ENCODE data around the gene ANKRD13B.

ANKRD13B gene

GRCh38 chr17:29574732-29575510 is 18.0 kb upstream of the ANKRD13B start:
- no peak for TF ChIP-seq ZFX (IDR thresholded peaks at IDR 0.05)
- no peak overlapping the region for H3K27ac ChIP-seq

DNA sequence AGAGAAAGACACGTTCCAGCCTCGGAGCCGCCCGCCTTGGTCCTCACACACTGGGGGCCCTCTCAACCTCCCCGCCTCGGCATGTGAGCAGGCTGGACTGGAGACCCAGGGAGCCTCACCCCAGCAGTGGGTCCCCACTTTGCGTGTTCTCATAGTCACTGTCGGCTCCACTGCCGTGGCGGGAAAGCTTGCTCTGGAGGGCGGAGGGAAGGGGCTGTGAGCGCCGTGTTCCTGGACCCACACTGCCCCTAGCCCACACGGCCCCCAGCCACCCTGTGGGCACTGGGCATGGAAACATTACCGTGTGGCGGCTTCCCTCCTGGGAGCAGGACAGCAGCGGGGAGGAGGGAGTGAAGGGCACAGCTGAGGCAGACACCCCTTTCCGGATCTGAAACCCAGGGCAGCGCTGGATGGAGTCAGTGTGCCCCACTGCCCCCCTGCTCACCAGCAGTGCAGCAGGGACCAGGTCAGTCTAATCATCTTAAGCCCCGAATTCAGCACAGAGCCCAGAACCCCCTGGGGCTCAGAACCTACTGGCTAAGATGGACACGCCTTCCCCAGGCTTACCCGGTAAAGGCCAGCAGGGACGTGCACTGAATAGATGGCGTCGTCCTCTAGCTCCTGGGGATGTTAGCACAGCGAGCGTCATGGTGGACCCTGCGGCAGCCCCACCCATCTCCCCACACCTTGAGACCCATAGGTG is 17.3 kb upstream of the ANKRD13B start:
- no peak overlapping the region for H3K27ac ChIP-seq
- TF ChIP-seq ZFX (IDR thresholded peaks at IDR 0.05) = no peak
- TF ChIP-seq, protein P1, sequence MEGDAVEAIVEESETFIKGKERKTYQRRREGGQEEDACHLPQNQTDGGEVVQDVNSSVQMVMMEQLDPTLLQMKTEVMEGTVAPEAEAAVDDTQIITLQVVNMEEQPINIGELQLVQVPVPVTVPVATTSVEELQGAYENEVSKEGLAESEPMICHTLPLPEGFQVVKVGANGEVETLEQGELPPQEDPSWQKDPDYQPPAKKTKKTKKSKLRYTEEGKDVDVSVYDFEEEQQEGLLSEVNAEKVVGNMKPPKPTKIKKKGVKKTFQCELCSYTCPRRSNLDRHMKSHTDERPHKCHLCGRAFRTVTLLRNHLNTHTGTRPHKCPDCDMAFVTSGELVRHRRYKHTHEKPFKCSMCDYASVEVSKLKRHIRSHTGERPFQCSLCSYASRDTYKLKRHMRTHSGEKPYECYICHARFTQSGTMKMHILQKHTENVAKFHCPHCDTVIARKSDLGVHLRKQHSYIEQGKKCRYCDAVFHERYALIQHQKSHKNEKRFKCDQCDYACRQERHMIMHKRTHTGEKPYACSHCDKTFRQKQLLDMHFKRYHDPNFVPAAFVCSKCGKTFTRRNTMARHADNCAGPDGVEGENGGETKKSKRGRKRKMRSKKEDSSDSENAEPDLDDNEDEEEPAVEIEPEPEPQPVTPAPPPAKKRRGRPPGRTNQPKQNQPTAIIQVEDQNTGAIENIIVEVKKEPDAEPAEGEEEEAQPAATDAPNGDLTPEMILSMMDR (conservative IDR thresholded peaks at IDR 0.05) = no peak

- H3K27ac ChIP-seq = no peak overlapping the region
- TF ChIP-seq ZFX (IDR thresholded peaks at IDR 0.05) = no peak
- TF ChIP-seq, protein P1 (conservative IDR thresholded peaks at IDR 0.05) = no peak
These were observed 16.5 kb upstream of the ANKRD13B start for GRCh38 chr17:29576214-29577000.

DNA sequence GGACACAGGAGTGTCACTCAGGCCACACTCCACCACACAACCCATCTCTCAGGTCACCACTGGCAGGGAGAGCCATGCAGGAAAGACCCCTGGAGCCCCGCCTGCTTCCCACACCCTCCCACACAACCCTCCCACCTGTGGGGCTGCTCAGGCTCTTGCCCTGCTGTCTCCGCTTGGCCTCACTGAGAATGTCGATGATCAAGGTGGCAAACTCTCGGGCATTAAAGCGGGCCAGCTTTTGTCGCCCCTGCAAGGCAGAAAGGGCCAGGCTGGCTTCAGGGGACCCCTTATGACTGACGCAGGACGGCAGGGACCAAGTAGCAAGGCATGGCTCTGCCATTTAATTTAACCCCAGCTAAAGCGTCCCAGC is 15.9 kb upstream of the ANKRD13B start:
- H3K27ac ChIP-seq = no peak overlapping the region
- no peak for TF ChIP-seq ZFX (IDR thresholded peaks at IDR 0.05)
- TF ChIP-seq, protein P1 (conservative IDR thresholded peaks at IDR 0.05) = no peak

DNA sequence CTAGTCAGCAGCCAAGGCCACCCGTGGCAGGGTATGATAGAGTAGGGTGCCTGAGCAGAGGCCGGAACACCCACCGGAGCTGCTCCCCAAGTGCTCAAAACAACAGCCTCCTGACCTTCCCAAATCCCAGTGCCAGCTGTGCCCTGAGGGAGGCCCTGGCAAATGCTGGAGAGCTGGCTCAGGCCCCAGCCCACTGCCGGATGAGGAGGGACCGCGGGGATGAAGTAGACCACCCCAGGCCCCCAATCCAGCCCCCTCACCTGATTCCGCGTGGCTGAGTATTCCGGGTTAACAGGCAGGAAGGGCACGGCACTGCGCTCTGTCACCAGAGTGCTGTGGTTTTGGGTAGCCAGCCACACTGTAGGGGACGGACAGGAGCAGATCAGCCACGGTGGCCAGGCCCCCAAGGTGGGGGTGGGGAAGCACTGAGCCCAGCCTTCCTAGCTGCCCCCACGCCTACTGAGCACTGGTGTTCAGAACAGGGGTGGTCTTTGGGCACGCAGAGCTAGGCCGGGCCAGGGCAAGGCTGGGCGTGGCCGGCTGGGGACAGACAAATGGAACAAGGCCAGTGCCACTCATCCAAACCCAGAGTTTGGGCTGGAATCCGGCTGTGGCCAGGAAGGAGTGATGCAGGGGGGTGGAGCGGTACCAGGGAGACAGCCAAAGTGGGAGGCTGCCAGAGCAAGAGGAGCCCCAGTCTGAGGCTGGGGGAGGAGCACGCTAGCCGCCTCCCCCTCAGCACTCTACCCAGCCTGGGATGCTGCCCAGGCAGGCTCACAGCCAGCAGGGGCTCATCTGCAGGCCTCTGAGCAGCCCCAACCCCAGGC is 15.3 kb upstream of the ANKRD13B start:
- no peak overlapping the region for H3K27ac ChIP-seq
- TF ChIP-seq, protein P1 (conservative IDR thresholded peaks at IDR 0.05) = no peak
- no peak for TF ChIP-seq ZFX (IDR thresholded peaks at IDR 0.05)

GRCh38 chr17:29578626-29579485 is 14.1 kb upstream of the ANKRD13B start:
- no peak overlapping the region for H3K27ac ChIP-seq
- TF ChIP-seq, protein P1 (conservative IDR thresholded peaks at IDR 0.05) = no peak
- no peak for TF ChIP-seq ZFX (IDR thresholded peaks at IDR 0.05)
